Hepatocyte (in vitro differentiated cells): Measurements from ENCODE around the gene SLC2A13.

Source experiments
- EZH2 ChIP-seq: fragments of 200-600 bp; sonication (generic); IDR thresholded peaks from 2 replicates; pipeline ENCODE4 v1.6.1; 2016; ENCODE audit warnings: antibody characterized with exemption, mild to moderate bottlenecking, borderline replicate concordance
- EZH2phosphoT487 ChIP-seq: fragments of 200-600 bp; sonication (generic); IDR thresholded peaks from one replicate; pipeline ENCODE4 v1.6.1; 2018; ENCODE audit warnings: antibody characterized with exemption, mild to moderate bottlenecking, low read depth, moderate library complexity; ENCODE audit not compliant: unreplicated experiment, severe bottlenecking
- TF ChIP-seq, protein P1 (sequence below): fragments of 200-600 bp; sonication (generic); IDR thresholded peaks from 2 replicates; pipeline ENCODE4 v1.5.1; 2016; ENCODE audit warnings: antibody characterized with exemption, mild to moderate bottlenecking; ENCODE audit not compliant: poor library complexity

DNA sequence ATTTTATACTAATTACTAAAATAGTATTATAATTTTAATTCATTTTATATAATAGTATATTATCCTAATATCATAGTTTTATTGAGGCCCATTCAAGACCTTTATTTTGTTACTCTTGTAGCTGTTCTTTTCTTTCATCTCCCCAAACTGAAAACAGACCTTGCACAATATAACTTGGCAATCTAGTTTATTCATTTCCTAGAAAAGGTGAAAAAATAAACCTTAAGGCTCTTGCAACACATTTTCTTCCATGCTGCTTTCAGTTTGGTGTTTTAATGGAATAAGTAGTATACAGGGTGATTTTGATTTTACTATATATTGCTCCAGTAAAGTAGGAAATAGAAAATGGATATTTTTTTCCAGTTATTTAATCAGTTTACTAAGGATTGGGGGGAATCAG lies 174.0 kb downstream of the SLC2A13 start:
- TF ChIP-seq, protein P1, sequence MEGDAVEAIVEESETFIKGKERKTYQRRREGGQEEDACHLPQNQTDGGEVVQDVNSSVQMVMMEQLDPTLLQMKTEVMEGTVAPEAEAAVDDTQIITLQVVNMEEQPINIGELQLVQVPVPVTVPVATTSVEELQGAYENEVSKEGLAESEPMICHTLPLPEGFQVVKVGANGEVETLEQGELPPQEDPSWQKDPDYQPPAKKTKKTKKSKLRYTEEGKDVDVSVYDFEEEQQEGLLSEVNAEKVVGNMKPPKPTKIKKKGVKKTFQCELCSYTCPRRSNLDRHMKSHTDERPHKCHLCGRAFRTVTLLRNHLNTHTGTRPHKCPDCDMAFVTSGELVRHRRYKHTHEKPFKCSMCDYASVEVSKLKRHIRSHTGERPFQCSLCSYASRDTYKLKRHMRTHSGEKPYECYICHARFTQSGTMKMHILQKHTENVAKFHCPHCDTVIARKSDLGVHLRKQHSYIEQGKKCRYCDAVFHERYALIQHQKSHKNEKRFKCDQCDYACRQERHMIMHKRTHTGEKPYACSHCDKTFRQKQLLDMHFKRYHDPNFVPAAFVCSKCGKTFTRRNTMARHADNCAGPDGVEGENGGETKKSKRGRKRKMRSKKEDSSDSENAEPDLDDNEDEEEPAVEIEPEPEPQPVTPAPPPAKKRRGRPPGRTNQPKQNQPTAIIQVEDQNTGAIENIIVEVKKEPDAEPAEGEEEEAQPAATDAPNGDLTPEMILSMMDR = no peak
- TF ChIP-seq EZH2 (no peak), EZH2phosphoT487 (no peak)
